Right lobe of liver (tissue), 6 donors: Measurements from ENCODE around the gene UXS1. TPM values are rescaled to one million over a fixed set of nuclear protein-coding genes. Genes with fewer than 3 reads are reported as not detected.

Source experiments
- ATAC-seq, 4 donors: fragments of 200-7000 bp; cut with Tn5 transposase; one replicate each; pipeline ENCODE4 v1.9.1; 2020; ENCODE audit warnings: mild to moderate bottlenecking in 4 of 4, moderate library complexity in 4 of 4
- DNase-seq, 3 donors: peaks; one replicate each; pipeline ENCODE4 v3.0.0-alpha.2; 2020
- H3K27ac ChIP-seq, 3 donors: fragments of 200-600 bp; one replicate each; pipeline ENCODE4 v1.8.0; 2022
- H3K27me3 ChIP-seq, 2 donors: fragments of 200-600 bp; one replicate each; pipeline ENCODE4 v1.8.0; 2022
- H3K36me3 ChIP-seq, 4 donors: fragments of 200-600 bp; sonication (generic) in 1 of 4; one replicate each; pipeline versions ENCODE4 v1.5.1 to v1.8.0; 2017 to 2022; ENCODE audit warnings: control low read depth in 1 of 4
- H3K4me1 ChIP-seq, 4 donors: fragments of 200-600 bp; sonication (generic) in 1 of 4; one replicate each; pipeline versions ENCODE4 v1.5.1 to v1.8.0; 2017 to 2022; ENCODE audit warnings: control low read depth in 1 of 4
- H3K4me3 ChIP-seq, 3 donors: fragments of 200-600 bp; one replicate each; pipeline ENCODE4 v1.8.0; 2022
- H3K9me3 ChIP-seq, 4 donors: fragments of 200-600 bp; sonication (generic) in 1 of 4; one replicate each; pipeline versions ENCODE4 v1.5.1 to v1.8.0; 2017 to 2022; ENCODE audit warnings: control low read depth in 1 of 4
- CTCF ChIP-seq, 4 donors: fragments of 200-600 bp in 3 of 4; fragments of 450-650 bp in 1 of 4; IDR thresholded peaks; one replicate each; pipeline versions ENCODE4 v1.5.1 to v1.8.0; 2016 to 2022; ENCODE audit warnings: antibody characterized with exemption in 4 of 4, mild to moderate bottlenecking in 2 of 4
- POLR2A ChIP-seq: fragments of 450-650 bp; IDR thresholded peaks from one replicate; pipeline ENCODE4 v1.6.1; 2017; ENCODE audit warnings: antibody characterized with exemption, mild to moderate bottlenecking
- WGBS: methylation state at CpG from one replicate; pipeline ENCODE4 v1.1.6; 2018; ENCODE audit warnings: low coverage, low lambda C conversion rate; ENCODE audit not compliant: insufficient coverage; ENCODE audit errors: missing lambda C conversion rate; 5-methylcytosine and 5-hydroxymethylcytosine counted together
- intact Hi-C, 2 donors: fragments of 100-400 bp; cut with DNase I; formaldehyde crosslinking; loops; one replicate each; pipeline versions ENCODE4 v1.11.2 to v1.14.1; 2022
- total RNA-seq, 6 experiments: library from RNA; depleted of rRNA in 2 of 6; stranded (reverse); fragments of >200 nt in 2 of 6; fragmentation: NEBNext Ultra II Directional in 3 of 6; extraction: Animal tissue kit (Norgen Biotek cat#: 25700) in 3 of 6; gene quantifications; one replicate each; pipeline versions ENCODE4 v1.1.0 to v1.2.4, GENCODE V29; 2016 to 2023
- donor health status: DM: no; HTN: yes; CAD: no.
- donor health status: DM: no; HTN: no; CAD: no.
- donor health status: DM: no; HTN: no; CAD: no.
- donor health status: DM: no; HTN: yes; CAD: no.
- donor health status: DM: no; HTN: yes; CAD: no.

UXS1 gene
- total RNA-seq, 6 experiments from 2014 or later, result 8.2 to 56.2 (median 14.0) TPM

GRCh38 chr2:106189764-106190468 is 4.2 kb downstream of the UXS1 start:
- Histone ChIP-seq H3K27me3 (no peaks in the 10 kb centered on the region), H3K27ac (no peak overlapping the region), H3K36me3 (no peaks in the 10 kb centered on the region), H3K9me3 (no peaks in the 10 kb centered on the region), H3K4me1 (peaks cover 0 to 7% (median 3%) of the 10 kb centered on the region in 4 donors), H3K4me3 (no peak overlapping the region)
- DNase-seq (no peak), ATAC-seq (no peak)
- no peak for TF ChIP-seq POLR2A
- no peak for TF ChIP-seq CTCF (IDR thresholded peaks at IDR 0.05)
- intact Hi-C loops, result no loop called here
- 79% methylated on average over 5 of the region's 5 CpGs for WGBS

GRCh38 chr2:106189325-106189724 is 4.8 kb downstream of the UXS1 start:
- DNase-seq, result no peak
- TF ChIP-seq POLR2A (no peak), CTCF (IDR thresholded peaks at IDR 0.05) (no peak)
- 63% methylated on average over 6 of the region's 6 CpGs for WGBS
- ATAC-seq, result peak in 1 of 4 donors; percentile 4
- Histone ChIP-seq H3K4me1 (peaks cover 0 to 7% (median 3%) of the 10 kb centered on the region in 4 donors), H3K27ac (no peak overlapping the region), H3K27me3 (no peaks in the 10 kb centered on the region), H3K9me3 (no peaks in the 10 kb centered on the region), H3K4me3 (no peak overlapping the region), H3K36me3 (no peaks in the 10 kb centered on the region)
- intact Hi-C loops, result no loop called here

- 80% methylated on average over 9 of the region's 14 CpGs for WGBS
- no peak for ATAC-seq
- Histone ChIP-seq H3K4me3 (no peak overlapping the region), H3K9me3 (no peaks in the 10 kb centered on the region), H3K27ac (no peak overlapping the region), H3K36me3 (no peaks in the 10 kb centered on the region), H3K27me3 (no peaks in the 10 kb centered on the region), H3K4me1 (no peaks in the 10 kb centered on the region)
- no peak for DNase-seq
- intact Hi-C loops, result no loop called here
- TF ChIP-seq CTCF (IDR thresholded peaks at IDR 0.05), result no peak
- no peak for TF ChIP-seq POLR2A
Measured at GRCh38 chr2:106187273-106187891, 6.7 kb downstream of the UXS1 start.

- no peaks in the 10 kb centered on the region for H3K36me3 ChIP-seq
- H3K27ac ChIP-seq, result no peak overlapping the region
- no peaks in the 10 kb centered on the region for H3K4me1 ChIP-seq
- ATAC-seq (no peak), DNase-seq (no peak)
- intact Hi-C loops, result no loop called here
- no peaks in the 10 kb centered on the region for H3K27me3 ChIP-seq
- WGBS, result 77% methylated on average over 8 of the region's 8 CpGs
- H3K9me3 ChIP-seq, result no peaks in the 10 kb centered on the region
- H3K4me3 ChIP-seq, result no peak overlapping the region
- TF ChIP-seq CTCF (IDR thresholded peaks at IDR 0.05) (no peak), POLR2A (no peak)
Measured at GRCh38 chr2:106185475-106186184, 8.5 kb downstream of the UXS1 start.
